HG03558 (cell line): ENCODE measurements around the gene SPOCD1.

ENCODE experiments used
- ATAC-seq: cut with Tn5 transposase; IDR thresholded peaks from one replicate; pipeline ENCODE4 v1.9.1; 2021; ENCODE audit warnings: moderate number of reproducible peaks; ENCODE audit not compliant: unreplicated experiment; ENCODE audit errors: extremely low read depth

Gene SPOCD1

DNA sequence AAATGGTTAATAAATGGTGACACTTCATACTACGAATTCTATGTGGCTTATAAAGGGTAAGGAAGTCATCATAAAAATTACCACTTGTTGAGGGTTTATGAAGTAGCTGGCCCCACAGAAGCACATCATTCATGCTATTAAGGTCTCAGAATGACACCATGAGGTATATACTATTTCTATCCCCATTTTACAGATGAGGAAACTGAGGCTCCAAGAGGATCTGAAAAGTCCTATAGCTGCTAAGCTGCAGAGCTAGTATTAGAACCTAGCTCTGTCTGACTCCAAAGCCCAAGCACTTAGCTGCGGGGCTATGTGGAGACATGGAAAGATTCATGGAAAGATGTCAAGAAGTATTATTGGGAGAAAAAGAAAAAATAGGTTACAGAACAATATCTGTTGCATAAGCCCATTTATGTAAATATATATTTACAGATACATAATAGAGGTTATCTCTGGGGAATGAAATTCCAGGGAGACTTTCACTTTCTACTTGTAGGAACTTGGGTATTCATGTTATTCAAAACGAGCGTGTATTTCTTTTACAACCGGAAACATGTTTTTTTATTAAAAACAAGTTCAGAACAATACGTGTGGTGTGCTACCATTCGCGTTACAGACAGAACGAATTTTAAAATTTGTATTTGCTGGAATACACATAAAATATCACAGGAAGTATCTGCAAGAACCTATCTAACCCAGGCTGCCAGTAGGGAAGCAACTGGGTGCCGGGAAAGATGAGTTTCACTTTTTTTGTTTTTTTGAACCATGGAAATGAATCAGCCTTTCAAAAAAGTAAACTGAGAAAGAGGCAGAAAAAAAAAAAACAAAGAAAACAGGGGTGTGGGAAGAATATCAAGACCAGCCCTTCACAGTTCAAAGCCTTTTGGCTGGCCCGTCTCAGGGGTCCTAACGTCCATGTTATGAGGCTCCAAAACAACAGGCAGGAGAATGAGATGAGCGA, 13.4 kb downstream of the SPOCD1 start:
- no peak for ATAC-seq

DNA sequence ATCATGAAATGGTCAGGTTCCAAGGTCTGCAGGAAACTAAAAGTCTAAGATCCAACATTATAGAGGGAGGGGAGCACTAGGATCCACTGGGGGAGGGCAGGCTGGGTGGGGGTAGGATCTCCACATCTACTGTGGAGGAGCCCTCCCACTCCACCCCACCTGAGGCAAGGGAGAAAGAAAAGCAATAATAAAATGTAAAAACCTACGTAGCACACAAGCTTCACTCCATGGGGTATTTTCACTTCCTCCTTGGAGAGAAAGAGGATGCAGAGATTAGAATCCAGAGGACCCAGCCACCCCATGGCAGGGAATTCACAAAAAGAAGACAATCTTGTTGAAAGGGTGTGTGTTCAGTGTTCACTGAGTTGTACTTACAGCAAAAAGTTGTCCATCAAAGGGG, 14.4 kb downstream of the SPOCD1 start:
- no peak for ATAC-seq

DNA sequence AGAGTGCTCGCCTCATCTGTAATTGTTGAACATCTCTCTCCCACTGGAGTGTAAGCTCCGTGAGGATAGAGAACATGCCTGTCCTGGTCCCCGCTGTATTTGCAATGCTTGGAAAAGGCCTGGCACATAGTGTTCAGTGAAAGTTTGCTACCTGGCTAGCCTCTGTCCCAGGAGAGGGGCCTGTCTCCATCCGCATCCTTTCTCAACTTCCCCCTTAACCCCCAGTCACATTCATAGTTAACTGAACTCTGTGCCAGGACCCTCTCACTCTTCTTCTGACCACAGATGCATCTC, 15.2 kb downstream of the SPOCD1 start:
- no peak for ATAC-seq

DNA sequence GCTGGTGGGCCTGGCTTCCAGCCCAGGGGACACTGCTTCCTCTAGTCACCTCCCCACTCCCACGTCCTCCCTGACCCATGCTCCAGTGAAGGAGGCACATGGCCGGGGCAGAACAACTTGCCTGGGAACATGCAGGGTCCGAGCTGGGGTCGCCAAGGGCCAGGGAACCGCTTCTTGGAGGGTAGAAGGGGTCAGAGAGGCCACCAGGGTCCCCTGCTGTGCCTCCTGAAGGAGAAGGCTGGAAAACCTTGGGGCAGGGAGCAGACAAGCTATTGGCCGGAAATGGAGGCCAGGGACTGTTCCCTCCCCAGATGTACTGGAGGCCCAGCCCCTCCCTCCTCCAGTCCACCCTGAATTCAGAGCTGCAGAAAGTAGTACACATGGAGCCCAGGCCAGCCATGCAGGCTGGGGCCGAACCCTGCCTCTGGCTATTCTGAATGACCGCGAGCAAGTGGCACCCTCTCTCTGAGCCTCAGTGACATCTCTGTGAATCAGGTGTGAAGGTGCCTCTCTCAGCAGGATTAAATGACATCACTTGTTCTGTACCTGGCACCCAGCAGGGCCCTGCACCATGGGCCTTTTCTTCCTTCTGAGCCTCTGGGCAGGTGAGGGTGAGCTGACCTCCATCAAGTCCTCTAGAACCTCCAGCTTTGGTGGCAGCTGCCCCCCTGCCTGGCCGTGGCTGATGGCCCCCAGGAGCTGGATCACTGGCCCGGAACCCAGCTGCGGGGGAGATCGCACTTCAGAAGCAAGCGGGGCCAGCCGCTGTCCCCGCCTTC, 15.7 kb downstream of the SPOCD1 start:
- no peak for ATAC-seq

DNA sequence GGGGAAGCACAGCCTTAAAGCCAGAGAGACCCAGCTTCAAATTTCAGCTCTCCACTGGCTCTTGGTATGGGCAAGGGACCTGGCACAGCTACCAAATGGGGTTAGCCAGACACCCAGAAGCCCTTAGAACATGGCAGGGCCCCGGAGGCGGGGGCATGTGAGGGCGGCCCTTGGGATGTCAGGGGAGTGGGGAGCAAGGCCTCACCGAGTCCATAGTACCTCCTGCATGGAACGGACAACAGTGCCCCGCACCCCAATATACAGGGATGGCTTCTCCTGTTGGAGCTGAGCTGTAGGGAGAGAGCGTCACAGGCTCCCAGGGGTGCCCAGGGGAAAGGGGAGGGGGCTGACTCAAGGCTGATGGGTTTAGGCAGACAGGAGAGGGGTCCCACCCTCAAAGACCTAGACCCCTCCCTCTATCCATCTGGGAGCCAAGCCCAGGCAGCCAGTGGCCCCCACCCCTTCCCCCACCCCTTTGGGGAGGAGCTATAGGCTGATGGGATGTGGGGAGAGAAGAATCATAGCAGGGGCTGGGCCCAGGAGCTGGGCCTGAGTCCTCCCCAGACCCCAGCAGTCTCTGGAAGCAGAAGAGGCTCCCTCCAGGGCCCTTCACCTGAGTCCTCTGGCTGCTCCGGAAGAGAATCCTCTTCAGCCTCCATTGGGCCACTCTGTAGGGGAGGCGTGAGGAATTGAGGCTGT, 16.5 kb downstream of the SPOCD1 start:
- ATAC-seq: no peak

DNA sequence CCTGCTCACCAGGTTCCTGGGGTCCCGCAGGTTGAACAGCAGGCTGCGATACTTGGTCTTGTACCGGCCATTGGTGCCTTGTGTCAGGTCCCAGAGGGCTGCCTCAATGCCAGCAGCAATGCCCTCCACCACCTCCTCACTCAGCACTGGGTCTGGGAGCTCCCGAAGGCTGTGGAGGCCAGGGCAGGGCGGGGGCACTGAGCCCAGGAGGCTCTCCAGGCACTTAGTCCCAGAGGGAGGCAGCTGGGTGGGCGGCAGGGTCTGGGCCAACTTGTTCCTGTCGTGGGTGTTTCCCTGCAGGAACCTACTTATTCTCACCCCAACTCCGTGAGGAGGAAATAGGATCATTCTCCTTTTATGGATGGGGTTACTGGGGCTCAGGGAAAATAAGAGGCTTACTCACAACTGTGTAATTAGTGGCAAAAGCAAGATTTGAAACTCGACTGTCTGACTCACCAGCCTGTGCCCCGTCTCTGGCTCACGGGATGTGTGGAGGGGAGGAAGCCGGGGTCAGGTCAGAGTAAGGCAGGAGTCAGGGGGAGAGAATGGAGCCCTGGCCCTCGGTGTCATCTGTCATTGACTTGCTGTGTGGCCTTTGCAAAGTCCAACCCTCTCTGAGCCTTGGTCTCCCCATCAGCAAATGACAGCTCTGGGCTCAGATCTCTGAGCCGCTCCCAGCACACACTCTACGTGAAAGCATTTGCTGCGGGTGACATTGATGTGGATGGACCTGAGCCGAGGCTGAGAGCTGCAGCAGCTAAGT, 17.2 kb downstream of the SPOCD1 start:
- no peak for ATAC-seq

DNA sequence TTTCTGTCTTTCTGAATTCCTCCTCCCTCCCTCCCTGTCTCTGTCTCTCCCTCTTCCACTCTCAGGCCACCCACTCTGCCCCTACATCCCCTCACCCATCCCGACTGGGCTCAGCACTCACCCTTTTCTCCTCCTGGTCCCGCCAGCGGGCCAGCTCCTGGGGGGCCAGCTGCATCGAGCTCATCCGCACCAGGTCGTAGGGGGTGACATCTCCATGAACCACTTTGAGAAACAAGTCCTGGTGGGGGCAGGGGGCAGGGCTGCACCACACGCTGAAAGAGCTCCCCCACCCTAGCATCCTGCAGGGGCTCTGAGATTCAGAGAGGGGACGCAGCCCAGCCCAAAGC, 17.8 kb downstream of the SPOCD1 start:
- ATAC-seq: no peak

DNA sequence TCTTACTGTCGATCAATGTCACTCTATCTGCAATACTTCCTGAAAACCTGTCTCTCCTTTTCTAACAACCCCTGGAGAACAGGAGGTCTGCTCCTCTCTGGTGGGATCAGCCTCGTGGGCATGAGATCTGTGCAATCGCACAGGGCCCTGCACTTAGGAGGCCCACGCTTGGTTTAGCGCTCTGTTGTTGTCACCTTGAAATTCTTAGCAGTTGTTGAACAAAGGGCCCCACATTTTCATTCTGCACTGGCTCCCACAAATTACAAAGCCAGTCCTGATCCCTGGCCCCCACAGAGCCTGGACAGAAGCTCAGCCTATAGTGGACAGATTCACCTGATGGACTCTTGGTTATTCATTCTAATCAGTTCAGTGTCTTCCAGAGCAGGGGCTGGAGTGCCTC, 18.6 kb downstream of the SPOCD1 start:
- ATAC-seq: no peak

DNA sequence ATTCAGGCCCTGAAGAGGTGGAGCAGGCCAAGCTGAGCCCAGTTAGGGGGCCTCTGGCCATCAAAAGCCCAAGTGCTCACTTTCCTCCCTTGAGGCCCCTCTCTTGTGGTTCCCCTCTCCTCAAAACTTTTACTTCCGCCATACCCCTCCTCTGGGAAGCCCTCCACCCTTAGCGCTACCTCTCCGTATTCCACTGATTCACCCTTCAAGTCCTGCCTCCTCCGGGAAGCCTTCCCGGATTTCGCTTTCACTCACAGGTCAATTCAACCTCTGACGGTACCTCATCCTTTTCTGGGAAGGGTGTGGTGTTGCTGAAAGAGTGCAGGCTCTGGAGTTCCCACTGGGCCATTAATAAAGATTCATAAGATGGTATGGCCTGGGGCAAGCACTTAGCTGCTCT, 19.1 kb downstream of the SPOCD1 start:
- ATAC-seq: no peak

DNA sequence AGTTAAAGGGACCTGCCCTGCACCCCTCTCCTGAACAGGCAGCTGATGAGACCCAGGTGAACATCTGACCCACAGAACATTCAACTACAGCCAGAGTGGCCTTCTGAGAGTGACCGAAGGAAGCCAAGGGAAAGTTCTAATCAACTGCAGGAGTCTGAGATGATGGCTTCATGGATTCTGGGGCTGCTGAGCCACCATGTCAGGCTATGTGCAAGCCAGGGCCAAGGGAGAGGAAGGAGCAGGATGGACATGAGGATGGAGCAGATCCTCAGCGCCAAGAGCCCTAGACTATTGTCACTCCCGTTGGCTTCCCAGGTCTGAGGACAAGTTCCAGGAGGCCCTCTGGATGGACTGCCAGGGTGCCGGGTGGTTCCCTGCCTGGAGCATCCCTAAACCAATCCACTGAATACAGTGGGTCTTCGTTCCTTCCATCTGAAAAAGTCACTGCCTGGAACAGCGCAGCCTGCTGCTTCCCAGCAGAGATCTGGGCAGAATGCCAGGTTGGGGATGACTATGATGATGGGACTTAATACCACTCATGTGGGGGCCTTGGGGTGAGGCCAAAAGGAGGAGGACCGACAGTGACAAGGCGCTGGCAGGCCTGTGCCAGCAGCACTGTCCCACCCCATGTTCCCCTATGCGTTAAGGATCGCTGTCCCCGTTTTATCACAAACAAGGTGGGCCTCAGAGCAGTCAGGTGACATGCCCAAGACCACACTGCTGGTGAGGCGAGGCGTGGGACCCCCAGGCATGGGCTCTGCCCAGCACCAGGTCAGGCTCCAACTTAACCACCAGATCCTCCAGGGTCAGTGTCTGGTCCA, 19.8 kb downstream of the SPOCD1 start:
- no peak for ATAC-seq

DNA sequence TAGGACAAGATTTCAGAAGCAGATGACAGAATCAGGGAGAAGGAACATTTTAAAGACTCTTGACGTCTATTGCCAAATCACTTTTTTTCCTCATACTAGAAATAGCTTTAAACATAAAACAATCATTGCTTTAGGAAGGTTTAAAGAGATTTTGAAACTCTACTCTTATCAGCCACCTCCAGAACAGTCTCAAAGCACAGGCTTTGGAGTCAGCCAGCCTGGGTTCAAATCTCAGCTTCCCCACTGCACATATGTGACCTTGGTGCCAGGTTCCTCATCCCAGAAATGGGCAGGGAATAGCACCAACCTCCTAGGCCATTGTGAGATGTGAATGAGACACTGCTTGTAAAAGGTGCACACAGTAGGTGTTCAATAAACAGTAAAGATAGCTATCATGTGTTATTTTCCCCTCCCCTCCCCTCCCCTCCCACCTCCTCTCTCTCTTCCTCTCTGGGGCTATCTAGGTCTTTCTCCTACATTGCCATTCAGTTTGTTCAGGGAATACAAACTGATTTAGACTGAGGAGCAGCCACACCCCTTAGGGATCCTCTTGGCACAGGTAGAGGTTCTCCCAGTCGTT, 20.6 kb downstream of the SPOCD1 start:
- ATAC-seq: no peak

DNA sequence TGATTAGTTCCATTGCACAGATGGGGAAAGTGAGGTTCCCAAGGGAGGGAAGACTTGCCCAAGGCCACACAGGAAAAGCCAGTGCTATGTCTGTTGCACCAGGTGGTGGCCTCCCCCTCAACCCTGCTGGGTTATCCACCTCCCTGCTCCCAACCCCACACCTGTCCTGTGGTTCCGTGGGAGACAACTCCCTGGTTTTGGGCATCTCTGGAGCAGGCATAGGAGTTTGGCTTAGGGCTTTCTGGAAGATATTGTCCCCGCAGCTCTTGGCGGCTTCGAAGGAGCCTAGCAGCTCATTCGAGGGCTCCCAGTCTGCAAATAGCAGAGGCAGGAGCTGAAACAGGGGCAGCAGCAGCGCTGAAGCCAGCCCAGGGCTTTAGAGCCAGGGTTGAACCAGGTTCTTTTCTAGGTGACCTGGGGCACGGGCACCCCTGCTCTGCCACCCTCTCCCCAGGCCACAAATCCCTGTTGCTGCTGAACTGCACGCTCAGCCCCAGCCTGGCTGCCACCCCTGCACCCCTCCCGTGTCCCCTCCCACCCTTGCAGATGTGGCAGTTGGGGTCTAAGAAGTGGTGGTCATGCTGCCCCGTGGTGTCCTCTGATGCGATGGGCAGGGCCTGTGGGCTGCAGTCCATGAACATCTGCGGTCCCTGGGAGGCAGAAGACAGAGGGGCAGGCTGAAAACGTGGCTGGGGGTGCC, 22.1 kb downstream of the SPOCD1 start:
- ATAC-seq: no peak

DNA sequence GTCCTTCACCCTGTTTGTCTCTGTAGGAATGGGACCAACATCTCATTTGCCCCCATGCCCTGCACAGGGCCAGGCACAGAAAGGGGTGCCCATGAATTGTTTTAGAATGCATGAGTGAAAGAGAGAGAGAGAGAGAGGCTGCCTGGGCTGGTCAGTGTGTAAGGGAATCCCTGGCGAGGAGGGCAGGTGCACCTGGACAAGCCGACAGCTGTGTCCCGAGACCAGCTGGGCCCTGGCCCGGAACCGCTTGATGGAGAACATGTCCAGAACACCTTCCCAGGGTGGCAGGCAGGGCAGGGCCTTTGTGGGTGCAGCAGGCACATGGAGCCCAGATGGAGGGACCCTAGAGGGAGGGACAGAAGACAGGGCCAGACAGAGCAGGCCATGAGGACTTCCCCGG, 22.7 kb downstream of the SPOCD1 start:
- no peak for ATAC-seq

DNA sequence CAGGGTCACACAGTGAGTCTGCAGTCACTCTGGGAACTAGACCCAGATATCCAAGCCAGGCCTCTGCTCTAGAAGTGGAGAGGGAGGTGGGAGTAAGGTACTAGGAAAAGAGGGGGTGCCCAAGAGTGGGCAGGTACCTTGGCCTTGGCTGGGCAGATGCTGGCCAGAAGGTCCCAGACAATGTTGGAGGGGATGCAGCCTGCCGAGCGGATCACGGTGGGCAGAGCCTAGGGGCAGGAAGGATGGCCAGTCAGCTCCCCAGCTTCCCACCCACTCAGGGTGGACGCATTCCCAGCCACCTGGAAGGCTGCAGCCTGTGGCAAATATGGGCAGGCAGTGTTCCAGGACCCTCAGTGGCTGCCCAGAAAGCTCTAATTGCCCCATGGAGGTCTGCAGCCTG, 23.3 kb downstream of the SPOCD1 start:
- no peak for ATAC-seq

DNA sequence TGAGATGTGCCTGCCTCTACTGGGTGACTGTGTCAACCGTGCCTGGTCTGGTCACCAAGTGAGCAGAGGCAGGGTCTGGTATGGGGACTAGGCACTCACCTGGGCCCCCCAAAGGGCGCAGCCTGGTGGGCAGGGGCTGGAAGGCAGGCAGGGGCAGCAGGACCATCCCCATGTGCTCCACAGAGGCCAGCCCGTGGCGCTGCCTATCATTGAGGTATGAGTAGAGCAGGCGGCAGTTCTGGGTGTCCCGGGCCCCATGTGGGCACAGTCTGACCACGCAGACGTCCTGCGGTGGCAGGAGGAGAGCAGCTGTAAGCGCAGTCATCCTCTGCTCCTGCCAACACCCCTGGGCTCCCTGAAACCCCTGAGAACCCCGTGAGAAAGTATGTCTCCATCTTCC, 23.7 kb downstream of the SPOCD1 start:
- ATAC-seq: no peak

DNA sequence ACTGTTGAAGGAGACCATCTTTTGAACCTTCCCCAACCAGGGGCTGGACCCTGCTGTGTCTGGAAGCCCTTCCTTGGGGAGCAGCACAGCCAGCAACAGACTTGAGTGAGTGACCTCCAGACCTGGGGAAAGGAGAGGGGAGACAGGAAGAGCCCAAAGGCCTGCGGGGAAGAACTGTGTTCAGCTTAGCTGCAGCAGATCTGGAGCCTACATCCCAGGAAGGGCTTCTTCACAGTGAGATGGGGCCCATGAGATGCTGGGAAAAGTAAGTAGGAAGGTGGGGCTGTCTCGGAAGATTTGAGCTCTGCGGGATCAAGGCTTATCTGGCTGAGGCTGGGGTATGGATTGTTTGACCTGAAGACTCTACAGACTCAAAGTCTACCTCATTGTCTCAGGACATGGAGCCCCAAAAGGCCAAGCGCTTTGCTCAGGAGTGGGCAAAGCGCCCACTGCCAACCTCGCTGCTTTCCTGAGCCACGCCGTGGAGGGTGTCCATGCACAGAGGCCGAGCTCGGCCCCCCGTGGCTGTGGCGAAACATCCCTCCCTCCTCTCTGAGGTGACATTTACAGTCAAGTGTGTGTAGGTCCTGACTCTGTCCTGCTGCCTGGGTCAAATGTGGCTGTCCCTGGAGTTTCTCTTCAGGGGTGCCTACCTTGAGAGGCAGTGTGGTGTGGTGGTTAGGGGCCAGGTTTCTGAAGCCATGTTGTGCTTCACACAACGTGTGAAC, 24.5 kb downstream of the SPOCD1 start:
- no peak for ATAC-seq

DNA sequence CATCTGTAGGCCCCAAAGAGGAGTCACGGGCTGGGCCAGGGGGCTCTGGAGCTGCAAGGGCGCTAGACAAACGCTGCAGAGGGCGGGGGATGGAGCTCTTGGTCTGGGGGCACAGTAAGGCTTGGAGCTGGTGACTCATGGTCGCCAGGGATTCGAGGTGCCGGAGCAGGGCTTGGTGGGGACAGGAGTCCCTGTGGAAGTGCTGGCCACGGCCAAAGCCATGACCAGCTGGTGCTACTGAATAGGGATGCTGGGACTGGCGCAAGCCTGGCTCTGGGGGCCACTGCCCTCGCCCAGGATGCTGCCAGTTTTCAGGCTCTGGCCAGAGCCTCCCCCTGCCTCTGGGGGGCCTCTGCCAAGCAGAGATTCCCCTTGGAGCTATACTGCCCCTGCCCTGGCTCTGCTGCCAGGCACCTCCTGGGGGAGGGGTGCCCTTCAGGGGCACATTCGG, 25.2 kb downstream of the SPOCD1 start:
- no peak for ATAC-seq

DNA sequence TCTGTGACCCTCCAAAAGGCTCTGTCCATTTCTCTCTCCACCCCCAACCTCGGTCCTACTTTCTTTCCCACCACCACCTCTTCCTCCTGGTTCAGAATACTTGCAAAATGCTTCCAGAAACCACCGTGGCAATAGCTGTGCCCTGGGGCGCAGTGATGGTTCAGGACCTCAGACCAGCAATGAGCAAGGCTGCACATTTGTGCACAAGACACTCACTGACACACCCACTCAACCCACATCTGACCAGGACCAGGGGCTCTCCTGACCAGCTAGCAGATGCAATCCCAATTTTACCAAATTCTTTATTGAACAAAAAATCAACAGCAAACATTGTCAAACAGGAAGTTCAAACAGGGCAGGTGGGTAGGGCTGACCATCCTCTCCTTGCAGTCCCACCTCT, 25.7 kb downstream of the SPOCD1 start:
- ATAC-seq: no peak
